DLD1 (cell line): Measurements from ENCODE around the gene SRGAP1.
"Not testable (repeated sequence)": the region's sequence is repeated elsewhere in the genome, so short reads cannot be mapped to it uniquely, and the experiment has no call there.

Experiments
- in situ Hi-C: cut with HindIII; loops from 2 replicates; pipeline ENCODE4 v1.10.0; 2017; ENCODE audit warnings: low sequenced_read_pairs

The SRGAP1 gene

DNA sequence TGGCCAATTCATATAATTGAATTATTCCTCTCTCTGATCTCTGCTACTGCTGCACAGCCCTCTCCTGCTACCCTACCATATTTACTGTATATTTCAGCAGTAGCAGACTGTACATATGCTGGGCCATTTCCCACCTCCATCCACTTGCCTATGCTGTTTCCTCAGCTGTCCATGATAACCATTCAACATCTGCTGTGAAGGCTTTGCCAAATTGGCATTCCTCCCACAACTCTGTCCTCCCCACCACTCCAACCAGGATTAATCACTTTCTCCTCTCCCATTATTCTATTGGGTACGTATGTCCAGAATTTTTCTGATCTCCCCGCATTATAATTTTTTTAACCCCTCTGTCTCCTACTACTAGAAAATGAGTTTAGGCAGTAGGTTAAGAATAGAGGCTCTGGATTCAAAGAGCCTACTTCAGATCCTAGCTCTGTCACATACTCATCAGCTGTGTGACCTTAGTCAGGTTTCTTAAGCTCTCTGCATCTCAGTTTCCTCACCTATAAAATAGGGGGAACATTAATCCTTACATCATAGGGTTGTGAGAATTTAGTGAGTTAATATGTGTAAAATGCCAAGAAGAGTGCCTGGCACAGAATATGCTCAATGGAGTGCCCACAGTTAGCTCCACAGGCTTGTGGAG is 254.3 kb downstream of the SRGAP1 start:
- in situ Hi-C loops = no loop called here

DNA sequence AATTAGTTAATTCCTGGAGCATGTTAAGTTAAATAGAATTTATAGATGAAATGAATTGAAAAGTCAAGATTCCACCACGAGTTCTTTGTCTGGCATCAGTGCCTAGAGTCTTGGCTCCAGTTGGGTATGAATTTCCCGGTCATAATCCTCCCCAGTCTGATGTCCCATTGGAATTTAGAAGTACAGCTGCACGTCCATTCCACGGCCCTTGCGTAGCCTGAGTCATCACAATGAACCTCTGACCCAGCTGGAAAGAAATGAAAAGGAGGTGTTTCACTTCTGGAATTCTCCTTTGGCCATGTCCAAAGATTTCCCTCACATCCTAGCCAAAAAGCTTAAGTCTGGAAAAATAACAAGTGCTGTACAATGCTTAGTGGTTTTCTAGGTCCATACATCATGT is 254.9 kb downstream of the SRGAP1 start:
- in situ Hi-C loops = no loop called here

DNA sequence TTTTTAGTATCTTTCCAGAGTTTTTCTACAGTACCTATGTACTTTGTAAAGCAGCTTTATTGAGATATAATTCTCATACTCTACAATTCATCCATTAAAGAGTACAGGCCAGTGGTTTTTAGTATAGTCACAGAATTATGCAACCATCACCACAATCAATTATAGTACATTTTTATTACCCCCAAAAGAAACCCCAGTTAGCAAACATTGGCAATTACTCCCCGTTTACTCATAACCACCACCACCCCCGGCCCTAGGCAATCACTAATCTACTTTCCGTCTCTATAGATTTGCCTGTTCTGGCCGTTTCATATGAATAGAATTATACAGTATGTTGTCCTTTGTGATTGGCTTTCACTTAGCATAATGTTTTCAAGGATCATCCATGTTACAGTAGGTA is 257.8 kb downstream of the SRGAP1 start:
- in situ Hi-C loops = no loop called here

DNA sequence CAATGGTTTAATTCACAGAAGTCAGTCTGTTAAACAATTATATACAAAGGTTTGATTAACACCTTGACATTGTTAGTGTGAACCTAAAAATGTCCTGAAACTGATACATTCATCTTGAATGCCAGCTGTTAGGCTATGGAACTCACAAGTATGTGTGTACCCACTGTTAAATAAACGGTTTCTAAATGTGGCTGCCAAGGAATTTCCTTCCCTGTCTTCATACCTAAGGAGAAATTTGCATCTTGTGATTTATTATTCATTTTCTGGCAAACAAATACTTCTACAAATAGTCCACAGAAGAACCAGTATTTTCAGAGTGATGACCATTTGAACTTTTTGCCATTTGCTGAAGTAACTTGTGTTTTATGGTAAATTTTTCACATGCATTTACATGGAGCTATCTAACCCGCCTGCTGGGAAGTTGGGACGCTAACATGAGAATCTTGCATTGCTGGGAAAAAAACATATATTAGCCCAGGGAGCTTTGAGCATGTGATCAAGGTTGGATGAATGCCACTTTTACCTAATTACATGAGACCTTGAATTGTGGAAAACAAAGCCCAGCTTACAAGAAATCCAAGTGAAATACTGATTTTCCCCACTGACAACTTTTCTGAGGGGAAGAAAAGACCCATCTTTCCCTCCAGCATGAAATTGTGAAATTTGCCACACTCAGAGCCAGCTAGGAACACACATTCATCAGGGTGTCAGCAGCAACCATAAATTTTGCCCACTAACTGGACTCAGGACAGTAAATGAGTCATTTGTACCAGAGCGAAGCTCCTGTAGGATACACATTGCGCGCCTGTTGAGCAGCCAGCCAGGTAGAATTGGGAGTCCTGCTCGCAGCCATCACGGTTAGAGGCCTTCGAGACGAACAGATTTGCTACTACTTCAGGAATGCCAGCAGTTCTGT is 259.6 kb downstream of the SRGAP1 start:
- in situ Hi-C loops = no loop called here

DNA sequence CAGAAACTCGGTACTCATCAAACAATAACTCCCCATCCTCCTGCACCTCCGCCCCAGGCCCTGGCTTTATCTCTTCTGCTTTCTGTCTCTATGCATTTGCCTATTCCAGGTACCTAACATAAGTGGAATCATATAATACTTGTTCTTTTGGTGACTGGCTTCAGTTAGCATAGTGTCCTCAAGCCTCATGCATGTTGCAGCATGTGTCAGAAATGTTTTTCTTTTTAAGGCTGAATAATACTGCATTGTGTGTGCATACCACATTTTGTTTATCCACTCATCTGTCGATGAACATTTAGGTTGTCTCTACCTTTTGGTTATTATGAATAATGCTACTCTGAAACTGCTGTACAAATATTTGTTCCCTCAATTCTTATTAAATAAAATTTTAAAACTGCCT is 260.5 kb downstream of the SRGAP1 start:
- in situ Hi-C loops = no loop called here

DNA sequence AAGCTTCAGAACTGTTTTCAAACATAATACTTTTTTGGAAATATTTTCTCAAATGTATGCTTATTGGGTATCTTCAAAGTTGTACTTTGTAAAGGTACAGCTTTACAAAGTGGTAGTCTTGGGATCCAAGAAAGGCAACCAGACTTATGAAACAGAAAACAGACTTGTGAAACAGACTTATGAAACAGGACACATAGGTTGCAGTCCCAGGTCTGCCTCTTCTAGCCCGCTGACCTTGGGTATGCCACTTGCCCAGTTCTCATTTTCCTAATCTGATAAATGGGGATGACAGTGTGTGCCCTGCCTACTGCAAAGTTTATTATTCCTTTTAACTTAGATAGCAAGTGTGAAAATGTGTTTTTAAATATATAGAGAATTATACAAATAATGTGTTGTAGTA is 263.3 kb downstream of the SRGAP1 start:
- in situ Hi-C loops = no loop called here

DNA sequence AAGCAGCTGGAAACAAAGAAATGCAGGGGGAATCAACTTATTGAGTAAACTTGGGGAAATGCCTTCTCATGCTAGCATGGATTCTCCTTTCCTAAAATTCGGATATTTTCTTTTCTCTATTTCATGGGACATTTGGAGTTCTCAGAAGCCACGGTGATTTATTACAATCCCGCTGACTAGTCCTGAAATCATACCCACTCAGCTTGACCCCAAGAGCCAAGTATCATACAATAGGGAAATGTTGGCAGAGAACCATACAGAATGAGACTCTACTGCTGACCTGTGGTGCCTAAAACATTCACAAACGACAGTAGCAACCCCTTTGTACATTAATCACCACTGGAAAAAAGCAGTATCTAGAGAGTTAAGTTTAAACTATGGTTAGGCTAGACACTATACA is 265.2 kb downstream of the SRGAP1 start:
- in situ Hi-C loops = no loop called here

DNA sequence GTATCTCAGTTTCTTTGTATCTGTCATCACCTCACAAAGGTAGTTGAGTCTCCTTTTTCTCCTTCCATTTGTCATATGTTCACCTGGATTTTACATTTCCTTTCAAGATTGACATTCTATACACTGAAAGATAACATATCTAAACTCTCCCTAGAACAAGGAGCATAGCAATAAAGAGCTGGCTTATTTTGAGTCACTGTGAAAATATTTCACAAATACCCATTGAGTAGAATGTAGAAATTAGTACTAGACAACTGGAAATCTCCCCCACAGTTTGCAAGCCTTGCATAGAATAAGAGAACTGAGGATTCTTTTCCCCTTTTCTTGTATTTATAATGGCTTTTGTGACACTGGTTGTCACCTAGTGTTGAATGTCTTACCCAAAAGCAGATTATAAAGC is 266.4 kb downstream of the SRGAP1 start:
- in situ Hi-C loops = no loop called here

DNA sequence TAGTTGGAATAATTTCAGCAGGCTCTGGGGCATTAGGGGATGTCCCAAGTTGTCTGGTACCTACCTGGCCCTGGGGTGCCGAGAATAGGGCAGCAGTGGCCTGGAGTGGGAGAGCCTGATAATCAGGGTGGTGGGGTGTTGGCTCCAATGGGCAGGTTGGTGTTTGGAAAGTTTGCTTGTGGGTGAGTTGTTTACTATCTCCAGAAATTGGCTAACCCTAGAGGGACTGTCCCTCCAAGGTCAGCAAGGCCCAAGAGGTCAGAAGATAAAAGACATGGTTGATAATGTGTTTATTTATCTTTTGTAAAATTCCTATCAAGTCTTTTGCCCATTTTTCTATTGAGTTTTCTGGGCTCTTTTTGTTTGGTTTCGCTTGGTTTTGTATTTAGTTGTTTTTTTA is 272.5 kb downstream of the SRGAP1 start:
- in situ Hi-C loops = no loop called here

DNA sequence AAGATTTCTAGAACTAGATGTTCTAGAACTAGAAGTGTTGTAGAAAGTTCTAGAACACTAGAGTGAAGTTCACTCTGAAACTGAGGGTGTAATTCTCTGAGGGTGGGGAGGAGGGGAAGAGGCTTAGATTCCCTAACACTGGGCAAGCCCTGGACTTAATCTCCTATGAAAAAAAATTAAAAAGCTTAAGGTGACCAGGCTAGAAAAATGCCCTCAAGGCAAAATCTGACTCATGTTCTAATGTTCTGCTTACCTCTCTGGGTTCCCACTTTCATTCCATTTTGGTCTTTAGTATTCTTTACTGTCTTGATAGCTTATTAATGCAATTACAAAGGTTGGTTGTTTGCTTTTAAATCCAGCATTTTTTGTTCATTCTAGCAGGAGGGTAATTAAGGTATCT is 276.1 kb downstream of the SRGAP1 start:
- in situ Hi-C loops = no loop called here

DNA sequence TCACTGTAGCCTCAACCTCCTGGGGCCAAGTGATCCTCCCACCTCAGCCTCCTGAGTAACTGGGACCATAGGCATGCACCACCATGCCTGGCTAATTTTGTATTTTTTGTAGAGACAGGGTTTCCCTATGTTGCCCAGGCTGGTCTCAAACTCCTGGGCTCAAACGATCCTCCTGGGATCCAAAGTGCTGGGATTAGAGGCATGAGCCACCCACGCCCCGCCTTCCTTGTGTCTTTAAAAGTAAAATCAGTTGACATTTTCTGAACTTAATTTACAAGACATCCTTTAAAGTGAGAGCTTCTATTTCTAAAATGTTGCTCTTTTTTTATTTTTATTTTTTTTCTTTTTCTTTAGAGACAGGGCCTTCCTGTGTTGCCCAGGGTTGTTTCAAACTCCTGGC is 276.6 kb downstream of the SRGAP1 start:
- in situ Hi-C loops = not testable (repeated sequence)

DNA sequence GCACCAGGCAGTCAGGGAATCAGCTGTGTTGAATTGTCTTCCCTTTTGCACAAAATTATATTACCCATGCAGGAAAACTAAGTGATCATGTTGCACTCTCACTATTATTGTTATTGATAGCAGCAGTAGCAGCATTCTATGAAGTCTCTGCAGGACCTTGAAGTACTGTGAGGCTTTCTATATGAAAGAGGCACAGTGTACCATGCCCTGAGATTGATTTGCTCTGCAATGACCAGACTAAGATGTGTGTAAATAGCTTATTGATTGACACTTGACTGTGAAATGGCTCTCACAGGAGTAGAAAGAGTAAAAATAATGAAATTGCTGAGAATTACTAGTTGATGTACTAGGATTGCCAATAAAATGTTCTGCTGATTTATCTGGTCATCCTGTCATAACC is 277.7 kb downstream of the SRGAP1 start:
- in situ Hi-C loops = no loop called here

DNA sequence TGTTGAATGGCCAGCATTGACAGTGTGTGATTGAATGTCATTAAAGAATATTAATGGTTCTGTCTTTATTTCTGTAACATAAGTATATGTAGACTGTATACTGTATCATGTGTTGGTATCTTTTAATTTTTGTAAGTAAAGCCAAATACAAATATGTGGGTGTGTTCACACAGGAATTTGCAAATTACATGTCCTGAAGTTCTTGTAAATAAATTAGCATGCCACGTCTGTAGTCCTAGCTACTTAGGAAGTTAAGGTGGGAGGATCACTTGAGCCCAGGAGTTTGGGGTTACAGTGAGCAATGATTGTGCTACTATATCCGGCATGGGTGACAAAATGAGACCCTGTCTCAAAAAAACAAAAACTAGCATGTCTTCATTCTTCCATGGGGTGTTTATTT is 278.5 kb downstream of the SRGAP1 start:
- in situ Hi-C loops = no loop called here

DNA sequence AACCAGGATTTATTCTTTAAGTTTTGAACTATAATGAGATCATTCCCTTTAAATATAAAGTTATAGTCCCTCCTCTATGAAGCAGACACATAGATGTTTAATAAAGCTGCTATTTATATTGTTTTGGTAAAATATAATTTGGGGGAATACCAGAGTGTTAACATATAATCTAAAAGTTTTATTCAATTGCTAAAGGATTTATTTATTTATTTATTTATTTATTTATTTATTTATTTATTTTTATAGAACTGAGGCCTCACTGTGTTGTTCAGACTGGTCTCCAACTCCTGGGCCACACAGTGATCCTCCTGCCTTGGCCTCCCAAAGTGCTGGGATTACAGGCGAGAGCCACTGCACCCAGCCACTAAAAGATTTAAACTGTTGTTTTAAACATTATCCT is 278.9 kb downstream of the SRGAP1 start:
- in situ Hi-C loops = no loop called here

DNA sequence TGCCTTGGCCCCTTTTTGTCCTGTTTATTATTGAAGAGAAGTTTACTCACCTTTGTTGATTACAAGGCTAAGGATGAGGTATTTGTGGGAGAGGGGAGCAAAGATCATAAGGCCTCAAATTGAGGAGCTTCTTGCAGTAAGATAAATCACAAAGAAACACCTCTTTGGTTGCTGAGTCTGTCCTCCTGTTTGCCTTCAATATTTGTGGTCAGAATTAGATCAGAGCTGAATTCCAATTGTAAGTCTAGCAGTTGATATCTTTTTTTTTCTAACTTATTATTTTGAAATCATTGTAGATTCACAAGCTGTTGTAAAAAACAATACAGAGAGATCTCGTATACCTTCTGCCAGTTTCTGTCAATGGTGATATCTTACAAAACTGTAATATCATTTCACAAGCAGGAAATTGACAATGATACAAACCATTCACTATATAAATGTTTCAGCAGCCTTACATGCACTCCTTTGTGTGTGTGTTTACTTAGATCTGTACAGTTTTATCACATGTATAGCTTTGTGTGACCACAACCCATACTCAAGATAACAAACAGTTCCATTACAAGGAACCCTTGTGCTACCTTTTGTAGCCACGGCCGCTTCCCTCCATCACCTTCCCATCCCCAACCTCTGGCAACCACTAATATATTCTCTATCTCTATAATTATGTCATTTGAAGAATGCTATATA is 280.2 kb downstream of the SRGAP1 start:
- in situ Hi-C loops = no loop called here

DNA sequence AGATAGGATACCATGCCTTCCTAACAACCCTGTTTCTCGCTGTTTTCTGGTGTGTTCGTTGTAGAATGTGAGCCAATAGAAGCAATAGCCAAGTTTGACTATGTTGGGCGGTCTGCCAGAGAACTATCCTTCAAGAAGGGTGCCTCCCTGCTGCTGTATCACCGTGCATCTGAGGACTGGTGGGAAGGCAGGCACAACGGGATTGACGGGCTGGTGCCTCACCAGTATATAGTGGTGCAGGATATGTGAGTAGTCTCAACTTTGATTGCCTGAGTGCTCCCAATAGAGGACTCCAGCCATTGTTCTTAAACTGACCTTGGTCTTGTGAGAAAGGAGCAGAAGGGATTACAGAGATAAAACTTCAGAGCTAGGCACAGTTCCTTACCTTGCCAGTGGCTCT is 281.4 kb downstream of the SRGAP1 start:
- in situ Hi-C loops = no loop called here

DNA sequence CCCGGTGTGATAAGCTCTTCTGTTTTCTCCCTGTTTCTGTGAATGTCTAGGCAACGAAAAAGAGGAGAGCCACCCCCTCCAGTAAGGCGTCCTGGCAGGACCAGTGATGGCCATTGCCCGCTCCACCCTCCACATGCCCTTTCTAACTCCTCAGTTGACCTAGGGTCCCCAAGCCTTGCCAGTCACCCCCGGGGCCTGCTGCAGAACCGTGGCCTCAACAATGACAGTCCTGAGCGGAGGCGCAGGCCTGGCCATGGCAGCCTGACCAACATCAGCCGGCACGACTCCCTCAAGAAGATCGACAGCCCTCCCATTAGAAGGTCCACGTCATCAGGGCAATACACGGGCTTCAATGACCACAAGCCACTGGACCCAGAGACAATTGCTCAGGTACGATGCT is 283.3 kb downstream of the SRGAP1 start:
- in situ Hi-C loops = no loop called here

DNA sequence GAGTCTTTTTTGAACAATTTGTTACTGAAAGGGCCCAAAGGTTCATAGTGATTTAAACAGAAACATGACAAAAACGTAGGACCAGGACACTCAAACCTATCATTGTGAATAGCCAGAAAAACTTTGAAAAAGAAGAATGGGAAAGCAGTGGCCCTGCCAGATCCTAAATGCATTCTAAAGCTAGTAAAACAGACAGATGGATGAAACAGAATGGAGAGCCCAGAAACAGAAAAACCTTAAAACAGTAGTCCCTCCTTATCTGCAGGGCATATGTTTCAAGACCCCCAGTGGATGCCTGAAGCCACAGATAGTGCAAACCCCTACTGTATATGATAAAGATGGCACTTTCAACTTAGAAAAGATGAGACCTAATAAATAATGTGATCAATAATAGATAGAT is 283.9 kb downstream of the SRGAP1 start:
- in situ Hi-C loops = no loop called here

DNA sequence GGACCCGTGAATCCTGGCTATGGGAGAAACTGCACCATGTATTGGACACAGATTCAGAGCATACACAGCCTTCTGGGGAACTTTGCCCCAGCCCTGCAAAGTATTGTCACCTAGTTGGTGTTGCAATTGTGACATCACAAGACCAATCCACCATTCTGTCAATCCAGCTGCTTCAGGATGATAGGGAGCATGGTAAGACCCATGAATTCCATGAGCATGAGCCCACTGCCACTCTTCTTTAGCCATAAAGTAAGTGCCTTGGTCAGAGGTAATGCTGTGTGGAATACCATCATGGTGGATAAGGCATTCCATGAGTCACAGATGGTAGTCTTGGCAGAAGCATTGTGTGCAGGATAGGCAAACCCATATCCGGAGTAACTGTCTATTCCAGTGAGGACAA is 286.0 kb downstream of the SRGAP1 start:
- in situ Hi-C loops = not testable (repeated sequence)

DNA sequence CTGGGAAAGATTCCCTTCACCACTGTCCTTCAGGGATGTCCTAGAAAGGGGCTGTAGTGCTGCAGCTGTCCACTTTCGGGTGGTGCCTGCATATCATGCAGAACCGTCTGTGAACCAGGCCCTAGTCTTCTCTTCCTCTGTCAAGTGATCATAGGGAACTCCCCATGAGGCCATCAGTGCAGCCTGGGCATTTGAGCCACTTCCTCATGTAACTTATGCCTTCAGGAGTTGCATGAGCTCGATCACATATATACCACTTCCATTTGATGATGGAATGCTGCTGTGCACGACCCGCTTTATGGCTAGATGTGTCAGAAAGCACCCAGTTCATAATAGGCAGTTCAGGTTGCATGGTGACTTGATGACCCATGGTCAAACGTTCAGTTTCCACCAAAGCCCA is 287.0 kb downstream of the SRGAP1 start:
- in situ Hi-C loops = not testable (repeated sequence)

DNA sequence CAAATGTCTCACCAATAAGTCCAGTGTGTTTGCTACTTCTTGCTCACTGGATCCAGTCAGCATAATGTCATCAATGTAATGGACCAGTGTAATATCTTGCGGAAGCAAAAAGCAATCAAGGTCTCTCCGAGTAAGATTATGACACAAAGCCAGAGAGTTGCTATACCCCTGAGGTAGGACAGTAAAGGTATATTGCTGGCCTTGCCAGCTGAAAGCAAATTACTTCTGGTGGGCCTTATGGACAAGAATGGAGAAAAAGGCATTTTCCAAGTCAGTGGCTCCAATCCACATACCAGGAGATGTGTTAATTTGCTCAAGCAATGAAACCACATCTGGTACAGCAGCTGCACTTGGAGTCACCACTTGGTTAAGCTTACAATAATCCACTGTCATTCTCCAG is 288.2 kb downstream of the SRGAP1 start:
- in situ Hi-C loops = not testable (repeated sequence)

DNA sequence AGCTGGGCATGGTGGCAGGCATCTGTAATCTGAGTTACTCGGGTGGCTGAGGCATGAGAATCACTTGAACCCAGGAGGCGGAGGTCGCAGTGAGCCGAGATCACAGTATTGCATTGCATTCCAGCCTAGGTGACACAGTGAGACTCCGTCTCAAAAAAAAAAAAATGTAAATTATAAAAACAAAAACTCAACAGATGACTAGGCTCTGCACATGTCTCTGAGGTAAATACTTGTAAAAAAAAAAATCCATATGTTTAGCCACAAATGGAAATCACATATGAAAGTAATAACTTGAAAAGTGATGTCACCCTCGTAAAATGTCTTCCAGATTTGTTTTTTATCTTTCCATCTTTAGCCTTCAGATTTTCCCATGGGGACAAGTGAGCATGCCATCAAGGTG is 292.6 kb downstream of the SRGAP1 start:
- in situ Hi-C loops = no loop called here
